Activated T-cell treated with anti-CD3 and anti-CD28 coated beads, Interleukin-2, amount 50 U/mL, for 48 hours (primary cell): ENCODE results near the gene CDK1.
"Not testable (repeated sequence)": the region's sequence is repeated elsewhere in the genome, so short reads cannot be mapped to it uniquely, and the experiment has no call there.

ENCODE experiments used
- DNase-seq, 2 experiments: peaks; one replicate each; pipeline ENCODE4 v3.0.0-alpha.2; 2020

CDK1 gene

DNA sequence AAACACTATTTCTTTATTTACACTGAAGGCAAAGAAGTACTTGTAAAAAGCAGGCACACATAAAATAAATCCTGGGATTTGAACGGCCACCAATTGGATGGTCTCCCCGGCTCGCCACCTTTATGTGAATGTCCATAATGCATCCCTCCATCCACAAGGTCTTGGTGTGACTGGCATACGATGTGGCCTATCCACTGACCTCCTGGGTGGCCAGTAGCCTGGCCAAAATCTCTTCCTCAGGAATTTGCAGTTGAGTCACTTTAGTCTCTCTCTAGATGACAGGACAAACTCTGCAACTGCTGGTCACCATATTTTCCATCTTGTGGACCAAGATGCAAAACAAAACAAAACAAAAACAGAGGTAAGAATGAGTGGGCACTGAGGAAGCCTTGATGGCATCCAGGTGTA lies 39.1 kb downstream of the CDK1 start:
- no peak for DNase-seq

DNA sequence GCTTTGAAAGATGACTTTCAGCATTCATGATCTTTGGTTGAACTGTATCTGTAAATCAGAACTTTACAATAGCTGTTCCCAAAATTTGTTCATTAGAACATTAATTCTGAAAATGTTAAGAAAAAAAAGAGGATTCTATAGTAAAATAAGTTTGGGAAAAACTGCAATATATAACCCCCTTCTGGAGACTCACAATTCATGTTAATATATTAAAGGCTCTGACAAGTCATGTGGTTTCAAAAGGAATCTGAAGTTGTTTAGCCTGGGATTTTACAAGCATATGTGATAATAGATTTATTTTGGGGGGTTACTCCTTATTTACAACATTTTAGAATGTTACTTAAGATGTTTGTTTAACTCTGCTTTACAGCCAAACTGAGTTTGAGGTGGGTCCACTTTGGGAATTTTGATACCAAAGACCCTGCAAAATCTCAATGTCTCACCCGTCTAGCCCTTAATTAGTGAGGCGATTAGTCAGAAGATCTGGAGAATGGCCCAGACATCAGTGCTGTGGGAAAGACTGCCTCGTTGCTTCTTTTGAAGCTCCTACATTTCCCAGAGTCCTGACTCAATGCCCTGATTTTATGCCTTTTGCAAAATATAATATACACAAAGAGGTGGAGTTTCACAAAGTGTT lies 40.0 kb downstream of the CDK1 start:
- DNase-seq = no peak

- DNase-seq = no peak
These were observed 41.0 kb downstream of the CDK1 start for GRCh38 chr10:60819271-60819670.

- DNase-seq = no peak
These were observed 41.9 kb downstream of the CDK1 start for GRCh38 chr10:60820093-60820754.

GRCh38 chr10:60821656-60822055 lies 43.4 kb downstream of the CDK1 start:
- DNase-seq = no peak

DNA sequence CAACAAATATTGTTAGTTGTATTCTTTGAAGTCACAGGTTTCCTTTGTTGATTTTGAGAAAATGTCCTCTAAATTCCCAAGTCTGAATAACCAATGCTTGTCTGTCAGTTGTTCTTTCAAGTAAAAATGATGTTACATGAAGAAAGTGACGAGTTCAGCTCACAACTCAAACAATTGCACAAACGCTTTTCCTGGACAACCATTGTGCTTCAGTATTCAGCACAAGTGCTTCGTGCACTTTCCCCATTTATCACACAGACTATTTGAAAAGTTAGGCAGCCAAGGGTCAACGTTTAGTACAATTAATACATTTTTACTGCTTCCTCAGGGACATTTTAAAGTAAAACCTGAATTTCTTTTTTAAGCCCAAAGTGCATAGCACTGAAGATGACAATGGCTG lies 44.5 kb downstream of the CDK1 start:
- no peak for DNase-seq

- DNase-seq = no peak
These were observed 45.0 kb downstream of the CDK1 start for GRCh38 chr10:60823324-60823723.

GRCh38 chr10:60825520-60825919 lies 47.2 kb downstream of the CDK1 start:
- DNase-seq = no peak

DNA sequence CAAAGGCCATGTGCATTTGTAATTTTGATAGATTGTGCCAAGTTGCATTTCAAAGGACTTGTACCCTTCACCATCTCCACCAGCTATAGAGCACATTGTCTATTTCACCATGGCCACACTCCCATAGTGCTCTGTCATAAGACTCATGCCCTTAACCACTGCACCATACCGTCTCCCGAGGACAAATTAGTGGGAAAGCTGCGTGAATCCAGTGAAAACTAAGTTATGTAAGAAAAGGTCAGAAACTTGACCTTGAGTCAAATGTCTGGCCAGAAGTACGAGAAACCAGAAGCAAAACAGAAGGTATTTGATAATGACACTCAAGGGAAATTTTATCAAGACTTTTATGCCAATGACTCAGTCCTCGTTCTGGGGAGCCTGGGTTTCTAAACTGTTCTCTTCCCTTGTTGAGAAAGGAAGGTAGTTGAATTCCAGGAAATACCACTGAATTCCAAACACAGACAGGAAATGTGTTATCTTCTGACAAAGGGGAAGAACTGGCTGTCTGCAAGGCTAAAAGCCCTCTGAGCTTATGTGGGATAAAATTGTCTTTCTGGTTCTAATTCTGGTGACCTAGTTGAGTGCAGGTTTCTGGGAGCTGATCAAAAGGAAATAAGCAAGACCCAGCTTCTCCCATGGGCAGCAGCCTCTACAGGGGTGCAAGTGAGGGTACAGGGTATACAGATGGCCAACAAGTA lies 49.7 kb downstream of the CDK1 start:
- DNase-seq = no peak

DNA sequence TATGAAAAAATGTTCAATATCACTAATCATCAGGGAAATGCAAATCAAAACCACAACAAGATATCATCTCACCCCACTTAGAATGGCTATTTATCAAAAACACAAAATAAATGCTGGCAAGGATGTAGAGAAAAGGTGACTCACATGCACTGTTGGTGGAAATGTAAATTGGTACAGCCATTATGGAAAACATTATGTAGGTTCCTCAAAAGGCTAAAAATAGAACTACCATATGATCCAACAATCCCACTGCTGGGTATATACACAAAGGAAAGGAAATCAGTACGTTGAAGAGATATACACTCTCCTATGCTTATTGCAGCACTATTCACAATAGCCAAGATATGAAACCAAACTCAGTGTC lies 50.2 kb downstream of the CDK1 start:
- DNase-seq = no peak

GRCh38 chr10:60832136-60832535 lies 53.9 kb downstream of the CDK1 start:
- not testable (repeated sequence) for DNase-seq

DNA sequence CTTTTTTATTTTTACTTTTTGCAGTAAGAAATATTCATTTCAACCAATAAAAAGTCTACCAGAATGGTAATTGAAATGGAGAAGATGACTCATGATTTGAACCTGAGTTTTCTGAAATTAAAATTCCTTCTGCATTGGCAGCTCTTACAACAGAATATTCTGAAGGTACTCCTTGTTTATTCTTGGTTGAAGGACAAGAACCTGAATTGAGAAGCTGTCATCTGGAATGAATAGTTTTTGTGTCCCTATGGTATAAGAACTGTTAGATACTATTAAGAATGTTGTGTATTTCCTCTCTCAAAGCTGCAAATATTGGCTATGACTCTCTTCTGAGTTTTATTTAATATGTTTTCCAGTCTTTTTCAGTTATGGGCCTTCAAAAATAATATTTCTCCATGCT lies 56.1 kb downstream of the CDK1 start:
- no peak for DNase-seq

DNA sequence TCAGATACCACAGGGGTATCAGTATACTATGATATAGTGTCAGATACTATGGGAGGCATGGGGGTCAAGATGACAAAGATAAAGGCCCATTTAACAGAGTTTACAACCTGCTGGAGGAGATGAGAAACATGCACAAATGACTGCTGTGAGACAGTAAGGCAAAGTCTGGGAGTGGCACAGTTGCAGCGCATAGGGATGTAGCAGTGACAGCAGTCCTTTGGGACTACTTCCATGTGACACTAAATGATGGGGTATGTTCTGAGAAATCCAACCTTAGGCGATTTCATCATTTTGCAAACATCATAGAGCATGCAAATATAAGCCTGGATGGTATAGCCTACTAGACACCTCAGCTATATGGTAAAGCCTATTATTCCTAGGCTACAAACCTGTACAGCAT lies 56.8 kb downstream of the CDK1 start:
- no peak for DNase-seq

DNA sequence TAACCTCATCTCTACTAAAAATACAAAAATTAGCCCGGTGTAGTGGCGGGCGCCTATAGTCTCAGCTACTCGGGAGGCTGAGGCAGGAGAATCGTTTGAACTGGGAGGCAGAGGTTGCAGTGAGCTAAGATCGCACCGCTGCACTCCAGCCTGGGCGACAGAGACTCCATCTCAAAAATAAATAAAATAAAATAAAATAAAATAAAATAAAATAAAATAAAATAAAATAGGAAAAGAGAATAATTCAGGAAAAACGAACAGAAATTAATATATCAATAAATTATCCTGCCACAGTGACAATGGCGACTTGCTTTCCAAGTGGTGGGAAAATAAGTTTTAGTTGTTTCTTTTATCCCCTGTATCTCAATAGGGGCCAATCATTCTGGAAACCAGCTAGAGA lies 62.9 kb downstream of the CDK1 start:
- not testable (repeated sequence) for DNase-seq

DNA sequence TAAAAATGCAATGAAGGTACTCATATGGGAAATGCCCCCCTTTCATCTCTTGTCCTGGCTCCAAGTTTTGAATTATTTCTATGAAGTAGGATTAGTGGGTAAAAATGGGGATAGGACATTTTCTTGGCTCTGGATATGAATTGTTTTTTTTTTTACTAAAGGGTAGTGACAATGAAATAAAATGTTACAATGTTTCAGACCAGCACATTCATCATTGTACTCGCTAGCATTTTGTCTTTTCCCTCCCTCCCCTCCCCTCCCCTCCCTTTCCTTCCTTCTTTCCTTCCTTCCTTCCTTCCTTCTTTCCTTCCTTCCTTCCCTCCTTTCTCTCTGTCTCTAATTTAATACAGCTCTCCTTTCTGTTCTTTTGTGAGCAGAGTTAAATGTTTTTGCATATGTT lies 64.4 kb downstream of the CDK1 start:
- no peak for DNase-seq
